B cell (primary cell): ENCODE results near the gene MROH2A. TPM values are rescaled to one million over a fixed set of nuclear protein-coding genes. Genes with fewer than 3 reads are reported as not detected.

Source experiments
- ATAC-seq: fragments of 200-7000 bp; cut with Tn5 transposase; one replicate; pipeline ENCODE4 v1.10.0; 2021; ENCODE audit warnings: low read depth, mild to moderate bottlenecking, moderate number of reproducible peaks, moderate library complexity
- CTCF ChIA-PET: fragments of 350-600 bp; sonication (Branson Sonifier 250); formaldehyde crosslinking; loops from one replicate; lab custom pipeline; 2021; ENCODE audit warnings: antibody characterized with exemption, inconsistent platforms; lab: Charles Lee
- POLR2A ChIA-PET: fragments of 350-600 bp; sonication (Branson Sonifier 250); formaldehyde crosslinking; loops from one replicate; lab custom pipeline; 2021; ENCODE audit warnings: antibody characterized with exemption; lab: Charles Lee
- DNase-seq: peaks from one replicate; pipeline ENCODE4 v3.0.0; 2013
- H2AFZ ChIP-seq: 2 replicates; pipeline ENCODE4 v1.6.1; 2012; ENCODE audit warnings: mild to moderate bottlenecking, low read depth, low read length; ENCODE audit not compliant: insufficient read depth, poor library complexity, severe bottlenecking
- H3K27ac ChIP-seq, 2 donors: 1 replicate in 1 of 2; 2 replicates in 1 of 2; pipeline ENCODE4 v1.5.1; 2012 to 2013; ENCODE audit warnings: low read length in 2 of 2, mild to moderate bottlenecking in 2 of 2, moderate library complexity in 1 of 2
- H3K27me3 ChIP-seq, 4 experiments: fragments of 200-600 bp in 1 of 4; sonication (generic) in 1 of 4; replicated peaks in 1 of 4; 1 replicate in 2 of 4; 2 replicates in 2 of 4; pipeline versions ENCODE4 v1.6.1 to v1.7.0; 2013 to 2016; ENCODE audit warnings: low read length in 3 of 4, mild to moderate bottlenecking in 2 of 4, mixed read lengths in 1 of 4, moderate library complexity in 1 of 4; ENCODE audit not compliant: insufficient read depth in 4 of 4, control insufficient read depth in 3 of 4; ENCODE audit errors: control extremely low read depth in 1 of 4
- H3K36me3 ChIP-seq, 2 experiments: replicated peaks in 1 of 2; 1 replicate in 1 of 2; 2 replicates in 1 of 2; pipeline versions ENCODE4 v1.6.1 to v1.7.1; 2013; ENCODE audit warnings: low read length in 1 of 2; ENCODE audit not compliant: insufficient read depth in 2 of 2, control insufficient read depth in 1 of 2; ENCODE audit errors: control extremely low read depth in 1 of 2, extremely low read depth in 1 of 2
- H3K4me1 ChIP-seq, 2 donors: fragments of 200-600 bp in 1 of 2; sonication (generic) in 1 of 2; 1 replicate in 1 of 2; 2 replicates in 1 of 2; pipeline versions ENCODE4 v1.5.1 to v1.6.1; 2013 to 2017; ENCODE audit warnings: low read length in 2 of 2; ENCODE audit not compliant: control insufficient read depth in 2 of 2, insufficient read depth in 2 of 2
- H3K4me2 ChIP-seq: replicated peaks from 2 replicates; pipeline ENCODE3; 2012; ENCODE audit warnings: mild to moderate bottlenecking, low read depth, low read length; ENCODE audit not compliant: poor library complexity, severe bottlenecking
- H3K4me3 ChIP-seq, 5 experiments: fragments of 200-600 bp in 1 of 5; sonication (generic) in 1 of 5; 1 replicate in 3 of 5; 2 replicates in 2 of 5; pipeline versions ENCODE4 v1.5.1 to v1.7.0; 2011 to 2016; ENCODE audit warnings: low read length in 4 of 5, mild to moderate bottlenecking in 4 of 5, low read depth in 2 of 5, control low read depth in 1 of 5, moderate library complexity in 1 of 5; ENCODE audit not compliant: insufficient read depth in 1 of 5; ENCODE audit errors: control extremely low read depth in 1 of 5, extremely low read depth in 1 of 5
- H3K79me2 ChIP-seq: fragments of 200-600 bp; sonication (generic); one replicate; pipeline ENCODE4 v1.6.0; 2016; ENCODE audit warnings: low read length; ENCODE audit not compliant: control insufficient read depth, insufficient read depth
- H3K9ac ChIP-seq: fragments of 200-600 bp; sonication (generic); 2 replicates; pipeline ENCODE4 v1.6.1; 2017; ENCODE audit warnings: mild to moderate bottlenecking, low read length, moderate library complexity
- H3K9me3 ChIP-seq, 3 donors: one replicate each; pipeline versions ENCODE4 v1.6.1 to v1.7.1; 2013; ENCODE audit warnings: low read length in 2 of 3; ENCODE audit not compliant: control insufficient read depth in 2 of 3, insufficient read depth in 1 of 3; ENCODE audit errors: control extremely low read depth in 1 of 3
- H4K20me1 ChIP-seq: 2 replicates; pipeline ENCODE4 v1.6.0; 2012; ENCODE audit warnings: mild to moderate bottlenecking, low read length; ENCODE audit not compliant: insufficient read depth, control insufficient read depth, poor library complexity, severe bottlenecking
- H3K27ac Mint-ChIP-seq: one replicate; pipeline ENCODE4 v1.8.0; 2021; ENCODE audit warnings: mixed read lengths
- H3K27me3 Mint-ChIP-seq: one replicate; pipeline ENCODE4 v1.8.0; 2021; ENCODE audit warnings: mixed read lengths
- H3K4me1 Mint-ChIP-seq: one replicate; pipeline ENCODE4 v1.8.0; 2021; ENCODE audit warnings: mixed read lengths
- H3K4me3 Mint-ChIP-seq: one replicate; pipeline ENCODE4 v1.8.0; 2021; ENCODE audit warnings: mixed read lengths
- H3K9me3 Mint-ChIP-seq: one replicate; pipeline ENCODE4 v1.8.0; 2022; ENCODE audit warnings: mixed read lengths; ENCODE audit not compliant: insufficient read depth
- EZH2 ChIP-seq: IDR thresholded peaks from 2 replicates; pipeline ENCODE4 v1.6.1; 2012; ENCODE audit warnings: borderline replicate concordance, low read depth, mild to moderate bottlenecking, moderate library complexity, low read length; ENCODE audit not compliant: insufficient read depth, poor library complexity, severe bottlenecking
- WGBS: methylation state at CpG from one replicate; pipeline ENCODE4 v1.1.5; 2013; ENCODE audit warnings: missing lambda C conversion rate; ENCODE audit not compliant: insufficient coverage; 5-methylcytosine and 5-hydroxymethylcytosine counted together
- intact Hi-C: fragments of 100-400 bp; cut with micrococcal nuclease; formaldehyde crosslinking; loops from one replicate; pipeline ENCODE4 v1.10.0; 2022
- polyA plus RNA-seq: library from polyadenylated mRNA; depleted of rRNA; stranded (reverse); fragments of >200 nt; gene quantifications from 2 replicates; pipeline ENCODE4 v1.2.3, GENCODE V29; 2012
- total RNA-seq, 2 donors: library from RNA; stranded (reverse); fragments of 120-200 nt in 1 of 2; gene quantifications; 1 replicate in 1 of 2; 2 replicates in 1 of 2; pipeline versions ENCODE4 v1.2.3 to v1.2.4, GENCODE V29; 2013 to 2022
- TF ChIP-seq, protein P1 (sequence below): fragments of 200-600 bp; IDR thresholded peaks from one replicate; pipeline ENCODE4 v1.8.0; 2022; ENCODE audit warnings: antibody characterized with exemption, mild to moderate bottlenecking

MROH2A gene
- total and polyA plus RNA-seq, 2 donors (not counting 1 experiment from before 2014, with no cell fraction given): not detected

DNA sequence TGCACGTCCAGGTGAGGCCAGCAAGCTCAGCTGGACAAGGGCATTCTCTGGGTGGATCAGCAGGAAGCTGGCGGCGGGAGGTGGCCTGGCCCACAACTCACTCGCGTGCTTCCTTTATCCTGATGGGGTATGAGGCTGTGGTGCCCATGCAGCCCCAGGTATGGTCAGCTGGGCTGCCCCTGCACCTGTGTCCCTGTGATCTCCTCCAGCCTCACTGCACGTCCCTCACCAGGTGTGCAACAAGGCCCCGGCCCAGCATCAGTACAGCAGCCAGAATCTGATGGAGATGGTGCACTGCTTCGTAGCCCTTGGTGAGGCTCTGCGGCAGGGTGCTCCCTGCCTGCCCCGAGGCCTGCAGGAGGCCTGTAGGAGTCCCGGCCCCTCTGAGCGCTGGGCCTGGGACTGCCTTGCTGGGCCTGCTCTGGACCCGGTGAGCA lies 17.6 kb downstream of the MROH2A start:
- POLR2A ChIA-PET: no interaction called here
- 93% methylated on average over 13 of the region's 13 CpGs for WGBS

GRCh38 chr2:233796254-233796653 lies 18.1 kb downstream of the MROH2A start:
- TF ChIP-seq, protein P1, sequence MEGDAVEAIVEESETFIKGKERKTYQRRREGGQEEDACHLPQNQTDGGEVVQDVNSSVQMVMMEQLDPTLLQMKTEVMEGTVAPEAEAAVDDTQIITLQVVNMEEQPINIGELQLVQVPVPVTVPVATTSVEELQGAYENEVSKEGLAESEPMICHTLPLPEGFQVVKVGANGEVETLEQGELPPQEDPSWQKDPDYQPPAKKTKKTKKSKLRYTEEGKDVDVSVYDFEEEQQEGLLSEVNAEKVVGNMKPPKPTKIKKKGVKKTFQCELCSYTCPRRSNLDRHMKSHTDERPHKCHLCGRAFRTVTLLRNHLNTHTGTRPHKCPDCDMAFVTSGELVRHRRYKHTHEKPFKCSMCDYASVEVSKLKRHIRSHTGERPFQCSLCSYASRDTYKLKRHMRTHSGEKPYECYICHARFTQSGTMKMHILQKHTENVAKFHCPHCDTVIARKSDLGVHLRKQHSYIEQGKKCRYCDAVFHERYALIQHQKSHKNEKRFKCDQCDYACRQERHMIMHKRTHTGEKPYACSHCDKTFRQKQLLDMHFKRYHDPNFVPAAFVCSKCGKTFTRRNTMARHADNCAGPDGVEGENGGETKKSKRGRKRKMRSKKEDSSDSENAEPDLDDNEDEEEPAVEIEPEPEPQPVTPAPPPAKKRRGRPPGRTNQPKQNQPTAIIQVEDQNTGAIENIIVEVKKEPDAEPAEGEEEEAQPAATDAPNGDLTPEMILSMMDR: no peak
- no peak for TF ChIP-seq EZH2
- POLR2A ChIA-PET: no interaction called here
- no peak overlapping the region for H3K4me3 Mint-ChIP-seq

More for the DNA sequence above, 17.6 kb downstream of the MROH2A start:
- no peaks in the 10 kb centered on the region for H3K27me3 ChIP-seq
- no peaks in the 10 kb centered on the region for H3K4me1 ChIP-seq
- H3K36me3 ChIP-seq: no peaks in the 10 kb centered on the region
- Mint-ChIP-seq H3K4me3 (no peak overlapping the region), H3K27me3 (peaks cover 3% of the 10 kb centered on the region), H3K9me3 (peaks cover 2% of the 10 kb centered on the region), H3K4me1 (no peaks in the 10 kb centered on the region), H3K27ac (no peak overlapping the region)
- H4K20me1 ChIP-seq: no peaks in the 10 kb centered on the region
- H3K27ac ChIP-seq: no peak overlapping the region
- CTCF ChIA-PET: no interaction called here
- no peak overlapping the region for H3K9ac ChIP-seq
- DNase-seq (no peak), ATAC-seq (no peak)
- H3K79me2 ChIP-seq: no peaks in the 10 kb centered on the region
- H2AFZ ChIP-seq: no peak overlapping the region
- intact Hi-C loops: no loop called here
- no peak for TF ChIP-seq EZH2
- TF ChIP-seq, protein P1: no peak
- no peak overlapping the region for H3K4me2 ChIP-seq
- no peak overlapping the region for H3K4me3 ChIP-seq
- H3K9me3 ChIP-seq: peaks cover 0 to 3% (median 0%) of the 10 kb centered on the region in 3 donors

More at GRCh38 chr2:233796254-233796653, 18.1 kb downstream of the MROH2A start:
- Mint-ChIP-seq H3K27me3 (peaks cover 3% of the 10 kb centered on the region), H3K4me1 (no peaks in the 10 kb centered on the region), H3K27ac (no peak overlapping the region), H3K9me3 (peaks cover 2% of the 10 kb centered on the region)
- intact Hi-C loops: no loop called here
- no peaks in the 10 kb centered on the region for H3K36me3 ChIP-seq
- no peaks in the 10 kb centered on the region for H3K79me2 ChIP-seq
- H3K4me1 ChIP-seq: no peaks in the 10 kb centered on the region
- no peak overlapping the region for H3K4me2 ChIP-seq
- no peaks in the 10 kb centered on the region for H4K20me1 ChIP-seq
- CTCF ChIA-PET: no interaction called here
- H3K9ac ChIP-seq: no peak overlapping the region
- WGBS: 91% methylated on average over 2 of the region's 9 CpGs
- no peaks in the 10 kb centered on the region for H3K27me3 ChIP-seq
- no peak for ATAC-seq
- H3K4me3 ChIP-seq: no peak overlapping the region
- no peak for DNase-seq
- peaks cover 0 to 3% (median 0%) of the 10 kb centered on the region in 3 donors for H3K9me3 ChIP-seq
- no peak overlapping the region for H2AFZ ChIP-seq
- H3K27ac ChIP-seq: no peak overlapping the region
